Suppressor macrophage treated with lipopolysaccharide for 1 hour (primary cell): ENCODE results near the gene LRRC19.

Experiments used
- DNase-seq, 3 donors: peaks; one replicate each; pipeline ENCODE4 v3.0.0-alpha.2; 2020 to 2022

LRRC19 gene

GRCh38 chr9:26955222-26955903, 50.1 kb downstream of the LRRC19 start:
- peak; percentile 86 to 93 (median 89) for DNase-seq

GRCh38 chr9:26954050-26954508, 51.4 kb downstream of the LRRC19 start:
- DNase-seq: peak; percentile 83 to 98 (median 95)

DNA sequence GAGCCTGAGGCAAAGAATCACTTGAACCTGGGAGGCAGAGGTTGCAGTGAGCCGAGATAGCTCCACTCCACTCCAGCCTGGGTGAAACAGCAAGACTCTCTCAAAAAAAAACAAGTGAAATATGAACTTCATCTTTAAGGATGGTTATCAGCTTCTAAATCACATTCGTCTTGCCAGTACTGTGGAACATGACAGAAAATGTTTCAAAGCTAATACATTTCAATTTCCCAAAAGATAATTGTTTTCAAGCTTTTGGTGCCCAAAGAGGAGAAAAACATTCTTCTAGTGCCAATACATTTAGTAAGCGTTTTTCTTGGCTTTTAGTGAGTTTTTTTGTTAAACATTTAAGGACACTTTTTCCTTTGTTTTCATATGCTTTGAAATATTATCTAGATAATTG, 53.7 kb downstream of the LRRC19 start:
- no peak for DNase-seq

DNA sequence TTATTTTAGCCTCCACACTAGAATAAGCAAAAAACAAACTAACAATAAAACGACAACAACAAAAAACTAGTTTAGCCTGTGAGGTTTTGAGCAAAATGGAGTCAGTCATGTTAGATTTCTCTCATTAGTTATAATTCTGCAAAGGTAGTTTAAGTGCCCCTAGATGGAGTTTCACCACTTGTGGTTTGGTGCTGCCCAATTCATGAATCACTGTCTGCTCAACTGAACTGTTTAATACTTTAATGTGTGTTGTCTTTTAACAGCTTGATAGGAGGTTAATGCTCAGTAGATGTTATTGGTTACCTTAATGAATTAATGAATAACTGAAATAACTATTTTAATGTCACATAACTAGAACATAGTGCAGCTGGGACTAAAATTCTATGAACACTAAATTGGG, 55.0 kb downstream of the LRRC19 start:
- peak in 1 of 3 donors; percentile 7 for DNase-seq

DNA sequence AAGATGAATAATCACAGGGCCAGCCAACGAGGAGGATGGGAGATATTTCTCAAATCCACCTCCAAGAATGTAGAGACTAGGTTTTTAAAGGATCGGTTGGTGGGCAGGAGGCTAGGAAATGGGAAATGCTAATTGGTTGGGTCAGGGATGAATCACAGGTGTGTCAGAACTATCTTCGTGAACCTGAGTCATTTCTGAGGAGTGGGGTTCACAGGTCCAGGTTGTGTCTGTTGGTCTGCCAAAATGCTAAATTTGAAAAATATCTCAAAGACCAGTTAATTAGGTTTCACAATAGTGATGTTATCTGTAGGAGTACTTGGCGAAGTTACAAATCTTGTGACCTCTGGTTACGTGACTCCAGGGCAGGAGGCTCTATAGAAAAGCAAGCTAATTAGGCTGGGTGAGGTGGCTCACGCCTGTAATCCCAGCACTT, 55.8 kb downstream of the LRRC19 start:
- DNase-seq: no peak

GRCh38 chr9:26947736-26948135, 57.7 kb downstream of the LRRC19 start:
- peak in 2 of 3 donors; percentile 20 for DNase-seq

DNA sequence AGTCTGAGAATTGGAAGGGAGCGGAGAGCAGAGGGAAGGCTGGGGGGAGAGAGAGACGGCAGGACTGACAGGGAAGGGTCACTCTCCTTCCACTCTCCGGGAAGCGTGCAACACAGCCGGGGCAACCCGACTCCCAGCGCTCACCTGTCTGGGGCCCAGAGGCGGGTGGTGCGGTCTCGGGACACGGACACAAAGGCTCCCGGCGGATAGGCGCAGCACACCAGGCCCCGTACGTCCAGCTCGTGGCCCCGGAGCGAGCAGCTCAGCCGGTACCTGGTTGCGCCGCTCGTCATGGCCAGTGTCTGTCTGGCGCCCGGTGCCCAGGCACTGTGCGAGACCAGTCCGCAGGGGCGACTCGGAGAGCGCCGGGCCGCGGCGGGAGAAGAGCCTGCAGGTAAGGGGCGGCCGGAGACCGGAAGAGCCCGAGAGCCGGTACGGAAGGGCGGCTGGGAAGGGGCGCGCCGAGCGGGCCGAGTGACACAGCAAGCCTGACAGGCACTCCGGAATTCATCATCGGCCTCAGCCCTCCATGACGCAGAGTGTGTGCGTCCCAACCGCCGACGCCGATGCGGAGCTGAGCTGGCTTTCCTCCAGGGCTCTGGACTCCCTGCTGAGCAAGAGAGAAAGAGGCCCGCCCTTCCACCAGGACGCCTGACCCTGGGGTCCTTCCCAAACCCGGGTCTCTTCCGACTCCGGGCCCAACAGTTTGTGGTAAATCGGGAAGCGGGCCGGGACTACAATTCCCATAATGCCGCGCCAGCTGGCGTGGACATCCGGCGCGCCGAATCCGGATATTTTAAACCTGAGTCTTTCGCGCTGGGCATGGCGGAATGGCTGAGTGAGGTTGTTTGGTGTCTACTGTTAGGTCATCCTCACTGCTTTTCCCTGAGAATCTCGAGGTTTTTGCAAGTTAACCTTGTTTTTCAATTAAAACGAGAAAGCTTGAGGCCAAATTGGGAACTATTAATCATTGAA, 58.4 kb downstream of the LRRC19 start, which contains the start of gene PLAA:
TSS of gene PLAA (minus strand) at position 490 of the 975 bp plus-strand sequence. CDS start at position 293, 197 bp downstream.
- peak; percentile 94 to 95 (median 94) for DNase-seq

GRCh38 chr9:26945591-26945990, 59.9 kb downstream of the LRRC19 start:
- DNase-seq: no peak
